Right atrium auricular region (tissue), 2 donors: Measurements from ENCODE around the gene ZFAND2B. TPM values are rescaled to one million over a fixed set of nuclear protein-coding genes. Genes with fewer than 3 reads are reported as not detected.

Experiments used
- DNase-seq: peaks from one replicate; pipeline ENCODE4 v3.0.0-alpha.2; 2019; ENCODE audit warnings: low spot score
- H3K27ac ChIP-seq, 2 donors: fragments of 200-600 bp; sonication (generic); 1 replicate in 1 of 2; 2 replicates in 1 of 2; pipeline ENCODE4 v1.5.1; 2016 to 2019
- H3K27me3 ChIP-seq, 2 donors: fragments of 200-600 bp; sonication (generic); one replicate each; pipeline versions ENCODE4 v1.5.1 to v1.6.0; 2017 to 2019
- H3K36me3 ChIP-seq: fragments of 200-600 bp; sonication (generic); one replicate; pipeline ENCODE4 v1.5.1; 2016
- H3K4me1 ChIP-seq, 2 donors: fragments of 200-600 bp; sonication (generic); one replicate each; pipeline versions ENCODE4 v1.5.1 to v1.6.0; 2017 to 2019
- H3K4me3 ChIP-seq, 2 donors: fragments of 200-600 bp; sonication (generic); 1 replicate in 1 of 2; 2 replicates in 1 of 2; pipeline ENCODE4 v1.5.1; 2017 to 2019; ENCODE audit warnings: mild to moderate bottlenecking in 1 of 2, moderate library complexity in 1 of 2
- H3K9me3 ChIP-seq, 2 donors: fragments of 200-600 bp; sonication (generic); one replicate each; pipeline ENCODE4 v1.5.1; 2019
- CTCF ChIP-seq, 2 donors: fragments of 200-600 bp; sonication (generic); IDR thresholded peaks; one replicate each; pipeline ENCODE4 v1.5.1; 2019; ENCODE audit warnings: antibody characterized with exemption in 2 of 2
- total RNA-seq, 2 donors: library from RNA; depleted of rRNA; stranded (reverse); fragments of >200 nt; gene quantifications; one replicate each; pipeline ENCODE4 v1.1.0, GENCODE V29; 2016

The ZFAND2B gene
- total RNA-seq, 2 donors from 2014 or later, result 15.5 to 31.5 TPM

- H3K27me3 ChIP-seq, result no peaks in the 10 kb centered on the region
- DNase-seq, result no peak
- no peak for TF ChIP-seq CTCF (IDR thresholded peaks at IDR 0.05)
- peaks cover 0 to 38% of the 10 kb centered on the region in 2 donors for H3K4me1 ChIP-seq
- peaks cover 18% of the 10 kb centered on the region for H3K36me3 ChIP-seq
- peak overlapping the region; percentile 89 to 94 for H3K27ac ChIP-seq
- H3K4me3 ChIP-seq, result peak overlapping the region; percentile 67 to 92
- no peaks in the 10 kb centered on the region for H3K9me3 ChIP-seq
These were observed 39.3 kb downstream of the ZFAND2B start for GRCh38 chr2:219245899-219246230.

- Histone ChIP-seq H3K4me3 (no peak overlapping the region), H3K4me1 (peaks cover 0 to 38% of the 10 kb centered on the region in 2 donors), H3K27me3 (no peaks in the 10 kb centered on the region), H3K36me3 (peaks cover 18% of the 10 kb centered on the region), H3K27ac (no peak overlapping the region), H3K9me3 (no peaks in the 10 kb centered on the region)
- TF ChIP-seq CTCF (IDR thresholded peaks at IDR 0.05), result no peak
- DNase-seq, result no peak
These were observed 40.0 kb downstream of the ZFAND2B start for GRCh38 chr2:219246559-219246958.

- H3K27ac ChIP-seq, result no peak overlapping the region
- TF ChIP-seq CTCF (IDR thresholded peaks at IDR 0.05), result no peak
- H3K27me3 ChIP-seq, result no peaks in the 10 kb centered on the region
- no peaks in the 10 kb centered on the region for H3K9me3 ChIP-seq
- peaks cover 0 to 52% of the 10 kb centered on the region in 2 donors for H3K4me1 ChIP-seq
- peaks cover 18% of the 10 kb centered on the region for H3K36me3 ChIP-seq
- no peak for DNase-seq
- no peak overlapping the region for H3K4me3 ChIP-seq
These were observed 41.4 kb downstream of the ZFAND2B start for GRCh38 chr2:219247678-219248642.

DNA sequence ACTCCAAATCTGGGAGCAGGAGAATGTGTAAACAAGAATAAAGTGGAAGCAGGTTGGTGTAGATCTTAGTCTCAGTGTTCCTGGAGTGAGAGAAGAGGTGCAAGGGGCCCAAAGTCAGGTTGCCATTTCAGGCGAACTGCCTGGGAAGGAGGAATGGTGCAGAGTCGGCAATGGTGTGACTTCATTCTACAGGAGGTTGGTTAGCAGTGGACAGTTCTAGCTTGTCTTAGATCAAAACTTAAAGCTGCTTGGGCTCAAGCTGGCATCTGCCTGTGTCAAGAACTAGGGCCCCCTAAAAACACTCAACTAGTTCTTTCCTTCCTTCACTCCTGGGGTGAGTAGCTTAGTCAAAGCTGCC is 42.2 kb downstream of the ZFAND2B start:
- Histone ChIP-seq H3K27ac (peak overlapping the region; percentile 70 to 74), H3K27me3 (no peaks in the 10 kb centered on the region), H3K9me3 (no peaks in the 10 kb centered on the region), H3K36me3 (peaks cover 18% of the 10 kb centered on the region), H3K4me3 (no peak overlapping the region), H3K4me1 (peaks cover 0 to 57% of the 10 kb centered on the region in 2 donors)
- DNase-seq, result no peak
- no peak for TF ChIP-seq CTCF (IDR thresholded peaks at IDR 0.05)

GRCh38 chr2:219249203-219249980 is 42.8 kb downstream of the ZFAND2B start:
- Histone ChIP-seq H3K27me3 (no peaks in the 10 kb centered on the region), H3K27ac (peak overlapping the region; percentile 70 to 74), H3K9me3 (no peaks in the 10 kb centered on the region), H3K4me3 (no peak overlapping the region), H3K4me1 (peaks cover 0 to 58% of the 10 kb centered on the region in 2 donors), H3K36me3 (peaks cover 18% of the 10 kb centered on the region)
- DNase-seq, result peak; percentile 69
- TF ChIP-seq CTCF (IDR thresholded peaks at IDR 0.05), result no peak
